ENCODE results near the gene C2orf49. TPM values are rescaled to one million over a fixed set of nuclear protein-coding genes. Genes with fewer than 3 reads are reported as not detected.

C2orf49 gene
- total and polyA plus RNA-seq, 8 donors, result 6.3 to 22.0 (median 11.0) TPM

DNA sequence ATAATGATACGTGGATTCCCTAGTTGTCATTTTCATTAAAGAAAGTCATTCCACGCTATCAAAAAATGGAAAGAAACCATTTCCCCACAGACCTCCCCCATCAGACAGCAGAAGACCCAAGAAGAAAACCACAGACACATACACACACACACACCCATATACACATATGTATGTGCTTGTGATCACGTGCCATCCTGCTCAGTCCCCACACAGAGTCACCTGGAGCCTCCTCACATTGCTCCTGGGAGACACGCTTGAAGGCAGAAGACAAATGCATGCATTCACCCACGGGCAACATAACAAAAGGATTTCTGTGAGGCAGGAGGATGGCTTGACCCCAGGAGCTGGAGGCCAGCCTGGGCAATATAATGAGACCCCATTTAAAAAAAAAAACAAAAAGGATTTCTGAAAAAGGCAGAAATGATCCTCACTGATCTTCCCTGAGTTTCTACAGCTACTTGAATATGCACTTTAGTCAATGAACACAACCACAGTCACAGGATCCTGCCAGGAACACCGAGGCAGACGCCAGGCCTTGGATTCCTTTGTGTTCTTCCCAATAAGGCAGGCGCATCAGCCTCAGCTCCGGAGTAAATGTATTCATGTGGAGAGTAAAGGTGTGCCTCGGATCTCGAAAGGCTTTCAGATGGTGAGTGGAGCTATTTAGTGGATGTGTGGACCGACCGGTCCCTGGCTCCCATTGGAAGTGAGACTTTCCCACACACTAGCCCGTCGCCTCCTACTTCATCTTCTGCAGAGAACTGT, 28.8 kb upstream of the C2orf49 start:
- H3K36me3 ChIP-seq, result peaks cover 15 to 45% (median 30%) of the 10 kb centered on the region in 4 donors
- intact Hi-C loops (cut with DNase I; ENCODE audit: low total_unique reads), result no loop called here
- WGBS, 5 donors, result 88 to 94% (median 93%) methylated on average over 13 to 15 of the region's 15 CpGs

DNA sequence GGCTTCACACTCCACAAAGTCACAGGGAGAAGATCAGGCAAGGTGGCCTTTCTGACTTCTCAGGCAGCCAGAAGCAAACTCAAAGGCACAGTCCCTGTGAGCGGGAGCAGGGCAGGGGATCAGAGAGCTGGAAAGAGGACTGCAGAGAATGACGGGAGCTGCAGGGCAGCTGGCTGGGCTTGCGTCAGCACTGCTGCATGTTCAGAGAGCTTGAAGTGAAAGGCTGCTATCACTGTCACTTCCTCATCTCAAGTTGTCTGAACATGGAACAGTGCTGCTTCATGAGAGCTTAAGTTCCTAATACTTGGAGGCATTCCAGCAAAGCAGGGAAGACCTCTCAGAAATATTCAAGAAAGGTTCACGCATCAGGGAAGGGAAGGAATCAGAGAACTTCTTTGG, 28.2 kb upstream of the C2orf49 start:
- no peaks in the 10 kb centered on the region for H3K27me3 ChIP-seq
- intact Hi-C loops (cut with DNase I; ENCODE audit: low total_unique reads), result no loop called here
- peak in 1 of 2 donors; percentile 38 for DNase-seq
- H3K36me3 ChIP-seq, result peaks cover 15 to 45% (median 30%) of the 10 kb centered on the region in 4 donors
- H3K27ac ChIP-seq, result no peak overlapping the region
- TF ChIP-seq, protein P1, sequence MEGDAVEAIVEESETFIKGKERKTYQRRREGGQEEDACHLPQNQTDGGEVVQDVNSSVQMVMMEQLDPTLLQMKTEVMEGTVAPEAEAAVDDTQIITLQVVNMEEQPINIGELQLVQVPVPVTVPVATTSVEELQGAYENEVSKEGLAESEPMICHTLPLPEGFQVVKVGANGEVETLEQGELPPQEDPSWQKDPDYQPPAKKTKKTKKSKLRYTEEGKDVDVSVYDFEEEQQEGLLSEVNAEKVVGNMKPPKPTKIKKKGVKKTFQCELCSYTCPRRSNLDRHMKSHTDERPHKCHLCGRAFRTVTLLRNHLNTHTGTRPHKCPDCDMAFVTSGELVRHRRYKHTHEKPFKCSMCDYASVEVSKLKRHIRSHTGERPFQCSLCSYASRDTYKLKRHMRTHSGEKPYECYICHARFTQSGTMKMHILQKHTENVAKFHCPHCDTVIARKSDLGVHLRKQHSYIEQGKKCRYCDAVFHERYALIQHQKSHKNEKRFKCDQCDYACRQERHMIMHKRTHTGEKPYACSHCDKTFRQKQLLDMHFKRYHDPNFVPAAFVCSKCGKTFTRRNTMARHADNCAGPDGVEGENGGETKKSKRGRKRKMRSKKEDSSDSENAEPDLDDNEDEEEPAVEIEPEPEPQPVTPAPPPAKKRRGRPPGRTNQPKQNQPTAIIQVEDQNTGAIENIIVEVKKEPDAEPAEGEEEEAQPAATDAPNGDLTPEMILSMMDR (IDR thresholded peaks at IDR 0.05), result no peak
- TF ChIP-seq POLR2AphosphoS5 (IDR thresholded peaks at IDR 0.05), result no peak
- TF ChIP-seq POLR2A (IDR thresholded peaks at IDR 0.05), result no peak
- no peak for TF ChIP-seq EP300 (IDR thresholded peaks at IDR 0.05)
- WGBS, 5 donors, result 73 to 84% (median 76%) methylated on average over 4 of the region's 4 CpGs
- H3K9me3 ChIP-seq, result no peaks in the 10 kb centered on the region
- no peak overlapping the region for H3K4me3 ChIP-seq
- H3K4me1 ChIP-seq, result peaks cover 0 to 33% (median 4%) of the 10 kb centered on the region in 4 donors

More for the DNA sequence above, 28.8 kb upstream of the C2orf49 start:
- Histone ChIP-seq H3K4me3 (no peak overlapping the region), H3K4me1 (peaks cover 0 to 39% (median 7%) of the 10 kb centered on the region in 4 donors), H3K27ac (no peak overlapping the region), H3K9me3 (no peaks in the 10 kb centered on the region), H3K27me3 (no peaks in the 10 kb centered on the region)
- DNase-seq, result no peak
- TF ChIP-seq EP300 (IDR thresholded peaks at IDR 0.05) (no peak), POLR2AphosphoS5 (IDR thresholded peaks at IDR 0.05) (no peak), POLR2A (IDR thresholded peaks at IDR 0.05) (no peak)
- TF ChIP-seq, protein P1 (IDR thresholded peaks at IDR 0.05), result no peak

DNA sequence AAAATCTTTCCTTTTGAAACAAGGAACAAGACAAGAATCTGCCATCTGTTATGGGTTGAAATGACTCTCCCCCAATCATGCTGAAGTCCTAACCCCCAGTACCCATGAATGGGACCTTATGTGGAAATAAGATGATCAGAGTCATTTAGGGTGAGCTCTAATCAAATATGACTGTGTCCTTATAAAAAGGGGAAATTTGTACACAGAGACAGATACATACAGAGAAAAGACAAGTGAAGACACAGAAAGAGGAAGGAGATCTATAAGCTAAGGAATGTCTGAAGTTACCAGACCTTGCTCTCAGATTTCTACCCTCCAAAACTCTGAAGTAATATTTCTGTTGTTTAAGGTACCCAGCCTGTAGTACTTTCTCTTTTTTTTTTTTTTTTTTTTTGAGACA, 23.5 kb upstream of the C2orf49 start:
- intact Hi-C loops (cut with DNase I; ENCODE audit: low total_unique reads), result no loop called here
- TF ChIP-seq, protein P1 (IDR thresholded peaks at IDR 0.05), result no peak
- TF ChIP-seq POLR2AphosphoS5 (IDR thresholded peaks at IDR 0.05) (no peak), EP300 (IDR thresholded peaks at IDR 0.05) (no peak), POLR2A (IDR thresholded peaks at IDR 0.05) (no peak)
- DNase-seq, result no peak
- Histone ChIP-seq H3K27me3 (no peaks in the 10 kb centered on the region), H3K4me3 (no peak overlapping the region), H3K4me1 (peaks cover 4 to 55% (median 23%) of the 10 kb centered on the region in 4 donors), H3K36me3 (peaks cover 0 to under 1% (median under 1%) of the 10 kb centered on the region in 4 donors), H3K9me3 (no peaks in the 10 kb centered on the region), H3K27ac (no peak overlapping the region)

DNA sequence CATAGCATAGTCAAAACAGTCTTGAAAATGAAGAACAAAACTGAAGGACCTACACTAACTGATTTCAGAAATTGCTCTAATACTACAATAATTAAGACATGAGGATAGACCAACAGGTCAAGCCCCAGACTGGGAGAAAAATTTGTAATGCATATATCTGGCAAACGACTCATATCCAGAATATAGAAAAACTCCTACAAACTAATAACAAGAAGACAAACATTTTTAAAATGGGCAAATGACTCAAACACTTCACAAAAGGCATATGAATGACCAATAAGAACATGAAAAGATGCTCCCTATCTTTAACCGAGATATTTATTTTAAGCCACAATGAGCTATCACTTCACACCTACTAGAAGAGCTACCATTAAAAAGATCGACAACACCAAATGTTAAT, 22.0 kb upstream of the C2orf49 start:
- H3K4me3 ChIP-seq, result no peak overlapping the region
- TF ChIP-seq, protein P1 (IDR thresholded peaks at IDR 0.05), result no peak
- TF ChIP-seq POLR2A (IDR thresholded peaks at IDR 0.05) (no peak), EP300 (IDR thresholded peaks at IDR 0.05) (no peak), POLR2AphosphoS5 (IDR thresholded peaks at IDR 0.05) (no peak)
- H3K9me3 ChIP-seq, result no peaks in the 10 kb centered on the region
- H3K27me3 ChIP-seq, result no peaks in the 10 kb centered on the region
- WGBS, 5 donors, result 65 to 76% (median 72%) methylated on average over 3 of the region's 3 CpGs
- H3K4me1 ChIP-seq, result peaks cover 4 to 63% (median 28%) of the 10 kb centered on the region in 4 donors
- no peak overlapping the region for H3K27ac ChIP-seq
- intact Hi-C loops (cut with DNase I; ENCODE audit: low total_unique reads), result no loop called here
- no peaks in the 10 kb centered on the region for H3K36me3 ChIP-seq
- no peak for DNase-seq

Measured in stomach (tissue), 9 donors.